Activated T-cell treated with anti-CD3 and anti-CD28 coated beads, Interleukin-2, amount 50 U/mL, for 72 hours (primary cell): ENCODE results near the gene ALG9. TPM values are rescaled to one million over a fixed set of nuclear protein-coding genes. Genes with fewer than 3 reads are reported as not detected.
A peak's percentile ranks its signal among the peaks of the same experiment; 100 is the strongest.

Experiments used
- ATAC-seq, 2 donors: fragments of 150-1000 bp; cut with Tn5 transposase; replicated peaks in 1 of 2; 2 replicates each; pipeline ENCODE4 v1.10.0; 2021; ENCODE audit warnings: moderate library complexity in 2 of 2, mild to moderate bottlenecking in 1 of 2
- DNase-seq, 2 donors: peaks; one replicate each; pipeline ENCODE4 v3.0.0; 2021 to 2022; ENCODE audit warnings: mixed read lengths in 1 of 2
- H3K27ac Mint-ChIP-seq: one replicate; pipeline ENCODE4 v1.8.0; 2022; ENCODE audit warnings: mild to moderate bottlenecking, moderate library complexity, mixed read lengths
- H3K27me3 Mint-ChIP-seq: one replicate; pipeline ENCODE4 v1.8.0; 2022; ENCODE audit warnings: low read depth, mixed read lengths
- H3K36me3 Mint-ChIP-seq, 2 donors: one replicate each; pipeline ENCODE4 v1.8.0; 2022; ENCODE audit warnings: mixed read lengths in 2 of 2, mild to moderate bottlenecking in 1 of 2; ENCODE audit not compliant: insufficient read depth in 2 of 2
- H3K4me1 Mint-ChIP-seq: one replicate; pipeline ENCODE4 v1.8.0; 2022; ENCODE audit warnings: low read depth, mixed read lengths
- H3K4me3 Mint-ChIP-seq, 2 donors: one replicate each; pipeline ENCODE4 v1.8.0; 2022; ENCODE audit warnings: mild to moderate bottlenecking in 2 of 2, mixed read lengths in 2 of 2, moderate library complexity in 2 of 2
- H3K9me3 Mint-ChIP-seq, 2 donors: one replicate each; pipeline ENCODE4 v1.8.0; 2022; ENCODE audit warnings: mixed read lengths in 2 of 2
- total RNA-seq, 2 donors: library from RNA; stranded (reverse); gene quantifications; one replicate each; pipeline ENCODE4 v1.2.3, GENCODE V29; 2022

The ALG9 gene
- total RNA-seq, 2 donors from 2014 or later, result 46.1 to 52.5 TPM

DNA sequence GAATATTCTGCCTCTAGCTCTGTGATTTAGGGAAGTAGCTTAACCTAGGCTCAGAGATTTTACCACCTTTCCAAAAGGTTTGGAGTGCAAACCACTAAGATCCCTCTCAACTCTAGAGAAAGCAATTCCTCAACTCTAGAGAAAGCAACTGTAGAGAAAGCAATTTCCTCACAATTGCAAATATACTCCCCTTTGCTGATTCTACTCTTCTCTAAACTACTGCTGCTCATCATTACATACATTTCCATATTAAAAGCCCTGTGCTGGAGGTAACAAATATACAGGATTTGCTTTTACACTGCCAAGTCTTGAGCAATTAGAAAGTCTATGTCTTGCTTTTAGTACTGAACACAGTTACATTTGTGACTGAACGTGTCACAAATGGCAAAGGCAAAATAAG is 48.2 kb downstream of the ALG9 start:
- Mint-ChIP-seq H3K27me3 (no peaks in the 10 kb centered on the region), H3K27ac (peak overlapping the region; percentile 55), H3K9me3 (no peaks in the 10 kb centered on the region), H3K4me1 (no peaks in the 10 kb centered on the region), H3K36me3 (peaks cover 1 to 8% of the 10 kb centered on the region in 2 donors), H3K4me3 (no peak overlapping the region)
- ATAC-seq (no peak), DNase-seq (no peak)

DNA sequence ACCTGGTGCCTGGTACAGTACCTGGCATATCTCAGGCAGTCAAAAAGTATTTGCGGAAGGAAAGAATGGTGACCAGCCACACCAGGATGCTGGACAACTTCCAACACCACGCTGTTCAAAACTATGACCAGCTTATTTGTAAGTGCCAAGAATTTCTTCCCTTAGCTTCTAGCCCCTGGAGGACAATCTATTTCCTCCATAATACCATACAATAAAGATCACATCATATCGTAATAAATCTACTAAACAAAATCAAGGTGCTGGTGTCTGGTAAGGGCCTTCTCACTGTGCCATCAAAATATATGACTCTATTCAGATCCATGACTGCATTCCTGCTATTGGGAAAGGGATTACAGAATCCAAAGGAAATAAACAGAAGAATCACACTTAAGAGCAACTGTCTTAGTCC is 51.5 kb downstream of the ALG9 start:
- Mint-ChIP-seq H3K36me3 (peaks cover 0 to 1% of the 10 kb centered on the region in 2 donors), H3K4me1 (peaks cover 4% of the 10 kb centered on the region), H3K27ac (no peak overlapping the region), H3K4me3 (no peak overlapping the region), H3K9me3 (no peaks in the 10 kb centered on the region), H3K27me3 (no peaks in the 10 kb centered on the region)
- ATAC-seq, result no peak
- DNase-seq, result no peak

- Mint-ChIP-seq H3K9me3 (no peaks in the 10 kb centered on the region), H3K4me3 (no peak overlapping the region), H3K27me3 (no peaks in the 10 kb centered on the region)
These were observed 52.1 kb downstream of the ALG9 start for GRCh38 chr11:111819161-111819828.

GRCh38 chr11:111815489-111815888 is 55.9 kb downstream of the ALG9 start:
- Mint-ChIP-seq H3K4me3 (no peak overlapping the region), H3K4me1 (peaks cover 4% of the 10 kb centered on the region), H3K9me3 (no peaks in the 10 kb centered on the region), H3K36me3 (peaks cover 0 to 2% of the 10 kb centered on the region in 2 donors), H3K27ac (no peak overlapping the region), H3K27me3 (no peaks in the 10 kb centered on the region)
- ATAC-seq, result no peak
- DNase-seq, result no peak

More at GRCh38 chr11:111819161-111819828, 52.1 kb downstream of the ALG9 start:
- ATAC-seq (no peak), DNase-seq (no peak)
- H3K4me1 Mint-ChIP-seq, result peaks cover 4% of the 10 kb centered on the region
- peaks cover 0 to 1% of the 10 kb centered on the region in 2 donors for H3K36me3 Mint-ChIP-seq
- no peak overlapping the region for H3K27ac Mint-ChIP-seq

DNA sequence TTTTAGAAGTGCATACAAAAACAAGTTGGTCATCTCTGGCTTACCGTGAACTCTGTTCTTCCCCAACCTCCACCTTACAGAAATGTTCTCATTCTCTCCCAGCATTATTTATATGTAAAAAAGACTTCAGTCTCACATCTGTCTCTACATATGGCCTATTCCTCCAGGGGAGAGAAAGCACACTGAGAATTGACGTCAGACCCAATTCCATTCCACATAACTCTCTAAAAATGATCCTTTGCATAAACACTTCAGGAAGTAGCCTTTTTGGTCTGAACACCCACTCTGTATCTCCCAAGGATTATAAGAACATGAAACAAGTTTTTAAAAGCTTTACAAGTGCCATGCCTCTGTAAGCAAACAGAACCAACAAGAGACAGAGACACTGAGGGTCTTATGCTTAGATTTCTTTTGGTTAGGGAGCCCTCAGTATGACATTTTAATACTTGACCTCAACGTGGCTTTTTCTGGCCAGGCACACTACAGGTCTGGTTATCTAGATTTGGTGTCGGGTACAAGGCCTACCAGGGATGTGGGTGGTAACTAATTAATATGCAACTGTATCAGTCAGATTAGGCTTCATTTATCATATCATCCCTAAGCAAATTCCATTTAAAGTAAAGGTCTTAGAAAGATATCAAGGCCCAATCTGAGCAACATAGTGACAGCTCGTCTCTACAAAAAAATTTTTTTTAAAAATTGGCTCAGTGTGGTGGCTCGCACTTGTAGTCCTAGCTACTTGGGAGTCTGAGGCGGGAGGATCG is 56.6 kb downstream of the ALG9 start:
- H3K4me3 Mint-ChIP-seq, result no peak overlapping the region
- no peaks in the 10 kb centered on the region for H3K27me3 Mint-ChIP-seq
- H3K4me1 Mint-ChIP-seq, result peaks cover 4% of the 10 kb centered on the region
- peaks cover 0 to 4% of the 10 kb centered on the region in 2 donors for H3K36me3 Mint-ChIP-seq
- no peak for ATAC-seq
- DNase-seq, result no peak
- peak overlapping the region; percentile 22 for H3K27ac Mint-ChIP-seq
- H3K9me3 Mint-ChIP-seq, result no peaks in the 10 kb centered on the region

DNA sequence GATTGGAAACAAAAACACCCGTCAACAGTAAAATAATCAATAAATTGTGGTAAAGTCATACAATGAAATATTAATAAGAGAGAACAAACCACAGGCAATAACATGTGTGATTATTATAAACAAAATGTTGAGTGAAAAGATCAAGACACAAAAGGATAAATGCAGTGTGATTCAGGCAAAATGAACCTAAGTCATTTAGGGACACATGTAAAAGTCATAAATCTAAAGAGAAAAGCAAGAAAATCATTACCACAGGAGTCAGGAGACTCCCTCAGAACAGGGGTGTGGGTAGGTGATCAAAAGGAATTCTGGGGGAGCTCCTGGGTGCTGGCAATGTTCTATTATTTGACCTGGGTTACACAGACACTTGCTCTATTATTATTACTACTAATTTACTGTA is 57.3 kb downstream of the ALG9 start:
- Mint-ChIP-seq H3K27me3 (no peaks in the 10 kb centered on the region), H3K4me3 (no peak overlapping the region), H3K36me3 (peaks cover 0 to 4% of the 10 kb centered on the region in 2 donors), H3K4me1 (peaks cover 4% of the 10 kb centered on the region), H3K9me3 (no peaks in the 10 kb centered on the region), H3K27ac (no peak overlapping the region)
- DNase-seq (no peak), ATAC-seq (no peak)

DNA sequence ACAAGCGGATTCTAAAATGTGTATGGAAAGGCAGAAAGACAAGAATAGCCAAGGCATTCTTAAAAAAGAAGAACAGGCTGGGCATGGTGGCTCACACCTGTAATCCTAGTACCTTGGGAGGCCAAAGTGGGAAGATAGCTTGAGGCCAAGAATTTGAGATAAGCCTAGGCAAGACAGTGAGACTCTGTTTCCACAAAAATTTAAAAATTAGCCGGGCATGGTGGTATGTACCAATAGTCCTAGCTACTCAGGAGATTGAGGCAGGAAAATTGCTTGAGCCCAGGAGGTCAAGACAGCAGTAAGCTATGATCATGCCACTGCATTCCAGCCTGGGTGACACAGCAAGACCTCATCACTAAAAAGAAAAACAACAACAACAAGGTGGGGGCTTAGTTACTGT is 59.2 kb downstream of the ALG9 start:
- Mint-ChIP-seq H3K9me3 (no peaks in the 10 kb centered on the region), H3K27ac (no peak overlapping the region), H3K36me3 (peaks cover 4 to 5% of the 10 kb centered on the region in 2 donors), H3K4me1 (peaks cover 4% of the 10 kb centered on the region), H3K27me3 (no peaks in the 10 kb centered on the region), H3K4me3 (no peak overlapping the region)
- ATAC-seq (no peak), DNase-seq (no peak)

GRCh38 chr11:111811445-111811844 is 59.9 kb downstream of the ALG9 start:
- peaks cover 4 to 9% of the 10 kb centered on the region in 2 donors for H3K36me3 Mint-ChIP-seq
- no peak overlapping the region for H3K27ac Mint-ChIP-seq

GRCh38 chr11:111808834-111809233 is 62.5 kb downstream of the ALG9 start:
- H3K9me3 Mint-ChIP-seq, result no peaks in the 10 kb centered on the region
- no peak overlapping the region for H3K4me3 Mint-ChIP-seq
- no peaks in the 10 kb centered on the region for H3K4me1 Mint-ChIP-seq
- no peaks in the 10 kb centered on the region for H3K27me3 Mint-ChIP-seq
- DNase-seq (no peak), ATAC-seq (no peak)
- H3K36me3 Mint-ChIP-seq, result peaks cover 4 to 10% of the 10 kb centered on the region in 2 donors
- peak overlapping the region; percentile 2 for H3K27ac Mint-ChIP-seq

More at GRCh38 chr11:111811445-111811844, 59.9 kb downstream of the ALG9 start:
- H3K9me3 Mint-ChIP-seq, result no peaks in the 10 kb centered on the region
- DNase-seq (no peak), ATAC-seq (no peak)
- H3K4me1 Mint-ChIP-seq, result peaks cover 4% of the 10 kb centered on the region
- no peaks in the 10 kb centered on the region for H3K27me3 Mint-ChIP-seq
- no peak overlapping the region for H3K4me3 Mint-ChIP-seq

DNA sequence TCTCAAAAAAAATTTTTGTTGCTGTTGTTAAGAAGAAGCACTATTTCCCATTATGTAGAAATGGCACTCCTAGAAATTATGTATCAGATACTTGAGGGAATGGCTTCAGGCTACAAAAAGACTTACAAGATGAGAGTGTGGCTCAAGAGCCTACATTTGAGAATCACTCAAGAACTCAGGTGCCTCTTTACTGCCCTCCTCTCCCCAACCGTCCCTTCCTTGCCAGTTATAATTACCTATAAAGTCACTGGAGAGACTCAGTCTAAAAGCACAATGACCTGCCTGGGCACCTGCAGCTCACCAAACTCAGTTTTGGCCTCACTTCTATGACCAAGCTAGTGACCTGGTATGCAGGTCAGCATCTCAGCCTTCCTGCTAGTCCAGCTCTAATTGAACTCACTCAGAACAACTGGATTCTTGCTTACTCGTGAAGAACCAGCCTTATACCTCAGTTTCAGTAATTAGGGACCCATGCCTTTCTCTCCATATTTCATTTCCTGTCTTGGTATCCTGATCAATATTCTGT is 63.3 kb downstream of the ALG9 start:
- ATAC-seq, result no peak
- H3K27ac Mint-ChIP-seq, result no peak overlapping the region
- peaks cover 4 to 13% of the 10 kb centered on the region in 2 donors for H3K36me3 Mint-ChIP-seq

DNA sequence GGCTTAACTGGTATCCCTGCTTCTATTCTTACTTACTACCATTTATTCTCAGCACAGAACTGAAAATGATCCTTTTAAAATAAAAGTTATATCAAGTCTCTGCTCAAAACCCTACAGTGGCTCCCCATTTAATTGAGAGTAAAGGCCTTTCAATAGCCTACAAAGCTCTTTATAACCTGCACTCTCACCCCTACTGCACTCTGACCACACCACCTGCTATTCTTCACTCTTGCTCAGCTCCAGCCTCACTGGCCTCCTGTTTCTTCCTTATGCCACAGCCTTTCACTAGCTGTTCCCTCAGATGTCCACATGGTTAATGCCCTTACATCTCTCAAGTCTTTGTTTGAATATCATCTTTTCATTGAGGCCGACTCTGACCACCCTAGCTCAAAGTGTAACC is 64.3 kb downstream of the ALG9 start:
- peaks cover 4 to 19% of the 10 kb centered on the region in 2 donors for H3K36me3 Mint-ChIP-seq

More for the DNA sequence above, 63.3 kb downstream of the ALG9 start:
- DNase-seq, result no peak
- H3K9me3 Mint-ChIP-seq, result no peaks in the 10 kb centered on the region
- no peak overlapping the region for H3K4me3 Mint-ChIP-seq
- no peaks in the 10 kb centered on the region for H3K27me3 Mint-ChIP-seq
- no peaks in the 10 kb centered on the region for H3K4me1 Mint-ChIP-seq

DNA sequence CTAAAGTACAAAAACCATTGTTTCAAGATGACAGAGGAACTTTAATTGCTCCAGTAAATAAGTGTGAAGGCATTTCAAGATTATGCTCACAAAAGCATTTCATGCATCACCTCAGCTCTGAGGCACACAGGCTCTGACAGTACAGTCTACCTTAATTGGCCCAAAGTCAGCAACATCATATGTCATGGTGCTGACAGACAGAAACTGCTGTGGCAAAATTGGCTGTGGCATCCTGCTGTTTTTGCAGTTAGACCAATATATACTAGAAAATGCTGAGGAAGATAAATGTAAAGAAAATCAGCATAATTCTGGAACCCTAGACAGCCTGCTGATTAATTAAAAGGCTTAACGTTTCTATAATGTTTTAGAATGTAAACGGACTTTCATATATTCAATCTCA is 70.2 kb downstream of the ALG9 start:
- no peak for DNase-seq
- Mint-ChIP-seq H3K27me3 (no peaks in the 10 kb centered on the region), H3K36me3 (peaks cover 13 to 27% of the 10 kb centered on the region in 2 donors)

More for the DNA sequence above, 64.3 kb downstream of the ALG9 start:
- no peak overlapping the region for H3K27ac Mint-ChIP-seq
- no peaks in the 10 kb centered on the region for H3K27me3 Mint-ChIP-seq
- no peak for ATAC-seq
- H3K4me1 Mint-ChIP-seq, result no peaks in the 10 kb centered on the region
- DNase-seq, result no peak
- no peaks in the 10 kb centered on the region for H3K9me3 Mint-ChIP-seq
- H3K4me3 Mint-ChIP-seq, result no peak overlapping the region

DNA sequence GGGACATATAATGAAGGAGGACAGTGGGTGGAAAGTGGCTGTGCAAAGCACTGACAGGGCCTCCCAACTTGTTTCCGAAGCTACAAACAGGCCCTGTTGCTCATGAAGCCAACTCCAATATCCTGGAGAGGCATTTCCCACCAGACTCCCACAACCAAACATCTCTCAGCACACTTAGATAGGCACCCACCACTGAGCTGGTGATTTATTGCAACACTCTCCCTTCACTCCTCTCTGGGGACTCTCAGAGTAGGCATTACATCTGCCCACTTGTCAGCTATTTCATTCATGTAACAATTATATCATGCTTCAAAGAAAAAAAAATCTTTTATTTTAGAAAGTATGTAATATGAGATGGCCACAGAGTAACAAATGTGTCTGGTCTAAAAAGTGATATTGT is 73.1 kb downstream of the ALG9 start:
- peaks cover 0 to 1% of the 10 kb centered on the region in 2 donors for H3K9me3 Mint-ChIP-seq
- H3K4me1 Mint-ChIP-seq, result no peaks in the 10 kb centered on the region
- ATAC-seq, result no peak
- H3K27me3 Mint-ChIP-seq, result no peaks in the 10 kb centered on the region
- H3K27ac Mint-ChIP-seq, result peak overlapping the region; percentile 29
- no peak for DNase-seq
- no peak overlapping the region for H3K4me3 Mint-ChIP-seq
- peaks cover 13 to 25% of the 10 kb centered on the region in 2 donors for H3K36me3 Mint-ChIP-seq

More for the DNA sequence above, 70.2 kb downstream of the ALG9 start:
- Mint-ChIP-seq H3K4me3 (no peak overlapping the region), H3K27ac (no peak overlapping the region), H3K4me1 (no peaks in the 10 kb centered on the region), H3K9me3 (peaks cover 0 to 1% of the 10 kb centered on the region in 2 donors)
- no peak for ATAC-seq
